ENCODE results near the gene MRPS34.
"Not testable (repeated sequence)": the region's sequence is repeated elsewhere in the genome, so short reads cannot be mapped to it uniquely, and the experiment has no call there.

Gene MRPS34

GRCh38 chr16:1809281-1809801 lies 36.4 kb upstream of the MRPS34 start:
- Histone ChIP-seq H4K20me1 (ENCODE audit: insufficient read depth, low read length) (no peaks in the 10 kb centered on the region), H3K27me3 (ENCODE audit: insufficient read depth, low read length, poor library complexity) (no peaks in the 10 kb centered on the region), H3K9me3 (ENCODE audit: insufficient read depth, low read length, severe bottlenecking) (no peaks in the 10 kb centered on the region), H3K27ac (ENCODE audit: low read length) (no peak overlapping the region), H2AFZ (ENCODE audit: low read depth, low read length) (no peak overlapping the region), H3K4me2 (ENCODE audit: insufficient read depth, low read length) (no peak overlapping the region), H3K79me2 (ENCODE audit: insufficient read depth, low read length) (no peaks in the 10 kb centered on the region), H3K4me3 (ENCODE audit: low read depth in 1 of 2, low read length in 2 of 2) (no peak overlapping the region), H3K9ac (ENCODE audit: low read depth, low read length) (no peak overlapping the region), H3K4me1 (ENCODE audit: insufficient read depth, low read length) (no peaks in the 10 kb centered on the region), H3K36me3 (ENCODE audit: insufficient read depth, low read length) (peaks cover 48% of the 10 kb centered on the region)
- ATAC-seq (ENCODE audit: insufficient read depth, low read depth), result no peak
- TF ChIP-seq CTCF (IDR thresholded peaks at IDR 0.05; ENCODE audit: borderline replicate concordance, extremely low read depth, low read length, poor library complexity, severe bottlenecking) (no peak), EZH2 (IDR thresholded peaks at IDR 0.05; ENCODE audit: borderline replicate concordance, low read depth, low read length, severe bottlenecking) (no peak)
- DNase-seq, result no peak

GRCh38 chr16:1808691-1809090 lies 35.8 kb upstream of the MRPS34 start:
- Histone ChIP-seq H3K9ac (ENCODE audit: low read depth, low read length) (no peak overlapping the region), H3K4me2 (ENCODE audit: insufficient read depth, low read length) (no peak overlapping the region), H3K36me3 (ENCODE audit: insufficient read depth, low read length) (peaks cover 44% of the 10 kb centered on the region), H3K9me3 (ENCODE audit: insufficient read depth, low read length, severe bottlenecking) (no peaks in the 10 kb centered on the region), H3K4me3 (ENCODE audit: low read depth in 1 of 2, low read length in 2 of 2) (no peak overlapping the region), H4K20me1 (ENCODE audit: insufficient read depth, low read length) (no peaks in the 10 kb centered on the region), H3K27me3 (ENCODE audit: insufficient read depth, low read length, poor library complexity) (no peaks in the 10 kb centered on the region), H3K4me1 (ENCODE audit: insufficient read depth, low read length) (no peaks in the 10 kb centered on the region), H2AFZ (ENCODE audit: low read depth, low read length) (no peak overlapping the region), H3K27ac (ENCODE audit: low read length) (no peak overlapping the region), H3K79me2 (ENCODE audit: insufficient read depth, low read length) (no peaks in the 10 kb centered on the region)
- TF ChIP-seq EZH2 (IDR thresholded peaks at IDR 0.05; ENCODE audit: borderline replicate concordance, low read depth, low read length, severe bottlenecking) (no peak), CTCF (IDR thresholded peaks at IDR 0.05; ENCODE audit: borderline replicate concordance, extremely low read depth, low read length, poor library complexity, severe bottlenecking) (no peak)
- ATAC-seq (ENCODE audit: insufficient read depth, low read depth) (no peak), DNase-seq (no peak)

- no peaks in the 10 kb centered on the region for H3K9me3 ChIP-seq (ENCODE audit: insufficient read depth, low read length, severe bottlenecking)
- TF ChIP-seq EZH2 (IDR thresholded peaks at IDR 0.05; ENCODE audit: borderline replicate concordance, low read depth, low read length, severe bottlenecking), result no peak
- no peak for TF ChIP-seq CTCF (IDR thresholded peaks at IDR 0.05; ENCODE audit: borderline replicate concordance, extremely low read depth, low read length, poor library complexity, severe bottlenecking)
- H3K27ac ChIP-seq (ENCODE audit: low read length), result no peak overlapping the region
- H3K36me3 ChIP-seq (ENCODE audit: insufficient read depth, low read length), result peaks cover 35% of the 10 kb centered on the region
- no peaks in the 10 kb centered on the region for H3K4me1 ChIP-seq (ENCODE audit: insufficient read depth, low read length)
- H3K9ac ChIP-seq (ENCODE audit: low read depth, low read length), result no peak overlapping the region
- H3K4me3 ChIP-seq (ENCODE audit: low read depth in 1 of 2, low read length in 2 of 2), result no peak overlapping the region
- H2AFZ ChIP-seq (ENCODE audit: low read depth, low read length), result no peak overlapping the region
- no peaks in the 10 kb centered on the region for H3K27me3 ChIP-seq (ENCODE audit: insufficient read depth, low read length, poor library complexity)
- H3K79me2 ChIP-seq (ENCODE audit: insufficient read depth, low read length), result no peaks in the 10 kb centered on the region
- H4K20me1 ChIP-seq (ENCODE audit: insufficient read depth, low read length), result no peaks in the 10 kb centered on the region
- ATAC-seq (ENCODE audit: insufficient read depth, low read depth), result no peak
- DNase-seq, result no peak
- H3K4me2 ChIP-seq (ENCODE audit: insufficient read depth, low read length), result no peak overlapping the region
Measured at GRCh38 chr16:1807626-1808025, 34.7 kb upstream of the MRPS34 start.

- H4K20me1 ChIP-seq (ENCODE audit: insufficient read depth, low read length), result no peaks in the 10 kb centered on the region
- no peaks in the 10 kb centered on the region for H3K27me3 ChIP-seq (ENCODE audit: insufficient read depth, low read length, poor library complexity)
- H3K9me3 ChIP-seq (ENCODE audit: insufficient read depth, low read length, severe bottlenecking), result peaks cover 7% of the 10 kb centered on the region
- ATAC-seq (ENCODE audit: insufficient read depth, low read depth) (no peak), DNase-seq (no peak)
- H3K9ac ChIP-seq (ENCODE audit: low read depth, low read length), result no peak overlapping the region
- no peak overlapping the region for H3K27ac ChIP-seq (ENCODE audit: low read length)
- H3K79me2 ChIP-seq (ENCODE audit: insufficient read depth, low read length), result no peaks in the 10 kb centered on the region
- no peak overlapping the region for H2AFZ ChIP-seq (ENCODE audit: low read depth, low read length)
- H3K36me3 ChIP-seq (ENCODE audit: insufficient read depth, low read length), result no peaks in the 10 kb centered on the region
- H3K4me3 ChIP-seq (ENCODE audit: low read depth in 1 of 2, low read length in 2 of 2), result no peak overlapping the region
- no peak for TF ChIP-seq CTCF (IDR thresholded peaks at IDR 0.05; ENCODE audit: borderline replicate concordance, extremely low read depth, low read length, poor library complexity, severe bottlenecking)
- TF ChIP-seq EZH2 (IDR thresholded peaks at IDR 0.05; ENCODE audit: borderline replicate concordance, low read depth, low read length, severe bottlenecking), result no peak
- H3K4me1 ChIP-seq (ENCODE audit: insufficient read depth, low read length), result no peaks in the 10 kb centered on the region
- H3K4me2 ChIP-seq (ENCODE audit: insufficient read depth, low read length), result no peak overlapping the region
Measured at GRCh38 chr16:1800701-1801100, 27.8 kb upstream of the MRPS34 start.

- not testable (repeated sequence) for ATAC-seq (ENCODE audit: insufficient read depth, low read depth); H2AFZ ChIP-seq (ENCODE audit: low read depth, low read length)
Measured at GRCh38 chr16:1799263-1799662, 26.3 kb upstream of the MRPS34 start.

More at GRCh38 chr16:1799263-1799662, 26.3 kb upstream of the MRPS34 start:
- H4K20me1 ChIP-seq (ENCODE audit: insufficient read depth, low read length); H3K4me2 ChIP-seq (ENCODE audit: insufficient read depth, low read length); H3K27me3 ChIP-seq (ENCODE audit: insufficient read depth, low read length, poor library complexity); H3K9ac ChIP-seq (ENCODE audit: low read depth, low read length); H3K79me2 ChIP-seq (ENCODE audit: insufficient read depth, low read length); DNase-seq; H3K4me3 ChIP-seq (ENCODE audit: low read depth in 1 of 2, low read length in 2 of 2); H3K4me1 ChIP-seq (ENCODE audit: insufficient read depth, low read length); H3K9me3 ChIP-seq (ENCODE audit: insufficient read depth, low read length, severe bottlenecking); H3K27ac ChIP-seq (ENCODE audit: low read length); H3K36me3 ChIP-seq (ENCODE audit: insufficient read depth, low read length): not testable (repeated sequence)
